Smooth muscle cell (in vitro differentiated cells): Measurements from ENCODE around the gene KIAA1755. TPM values are rescaled to one million over a fixed set of nuclear protein-coding genes. Genes with fewer than 3 reads are reported as not detected.

Experiments used
- DNase-seq: peaks from one replicate; lab custom pipeline; 2025; ENCODE audit not compliant: unreplicated experiment; lab: John Stamatoyannopoulos, UW
- H2AFZ ChIP-seq: fragments of 200-600 bp; sonication (generic); 2 replicates; pipeline ENCODE4 v1.6.0; 2016; ENCODE audit warnings: antibody characterized with exemption, low read depth, mild to moderate bottlenecking
- H3F3A ChIP-seq: fragments of 200-600 bp; sonication (generic); 2 replicates; pipeline ENCODE4 v1.6.0; 2017; ENCODE audit warnings: antibody characterized with exemption, low read depth
- H3K27ac ChIP-seq: fragments of 200-600 bp; sonication (generic); 2 replicates; pipeline ENCODE4 v1.5.1; 2016; ENCODE audit warnings: low read depth, mild to moderate bottlenecking
- H3K27me3 ChIP-seq: fragments of 200-600 bp; sonication (generic); 2 replicates; pipeline ENCODE4 v1.6.1; 2016; ENCODE audit warnings: low read depth, mild to moderate bottlenecking
- H3K36me3 ChIP-seq: fragments of 200-600 bp; sonication (generic); 2 replicates; pipeline ENCODE4 v1.5.1; 2016; ENCODE audit warnings: low read depth
- H3K4me1 ChIP-seq: fragments of 200-600 bp; sonication (generic); 2 replicates; pipeline ENCODE4 v1.5.1; 2016; ENCODE audit warnings: low read depth
- H3K4me2 ChIP-seq: fragments of 200-600 bp; sonication (generic); 2 replicates; pipeline ENCODE4 v1.6.0; 2016; ENCODE audit warnings: mild to moderate bottlenecking
- H3K4me3 ChIP-seq: fragments of 200-600 bp; sonication (generic); 2 replicates; pipeline ENCODE4 v1.5.1; 2016; ENCODE audit warnings: mild to moderate bottlenecking
- H3K79me2 ChIP-seq: fragments of 200-600 bp; sonication (generic); 2 replicates; pipeline ENCODE4 v1.6.0; 2016; ENCODE audit warnings: low read depth, mild to moderate bottlenecking
- H3K9ac ChIP-seq: fragments of 200-600 bp; sonication (generic); 2 replicates; pipeline ENCODE4 v1.6.0; 2016; ENCODE audit warnings: low read depth
- H3K9me3 ChIP-seq: fragments of 200-600 bp; sonication (generic); replicated peaks from 2 replicates; pipeline ENCODE4 v1.5.1; 2016; ENCODE audit warnings: low read depth
- H4K20me1 ChIP-seq: fragments of 200-600 bp; sonication (generic); 2 replicates; pipeline ENCODE4 v1.6.0; 2016; ENCODE audit warnings: low read depth
- CTCF ChIP-seq: fragments of 200-600 bp; sonication (generic); IDR thresholded peaks from 2 replicates; pipeline ENCODE4 v1.5.1; 2017; ENCODE audit warnings: borderline replicate concordance, mild to moderate bottlenecking, antibody characterized with exemption; ENCODE audit not compliant: insufficient read depth, poor library complexity, severe bottlenecking
- WGBS: methylation state at CpG from one replicate; pipeline ENCODE4 v1.1.7; 2016; ENCODE audit warnings: low lambda C conversion rate; 5-methylcytosine and 5-hydroxymethylcytosine counted together
- polyA plus RNA-seq: library from polyadenylated mRNA; unstranded; fragments of >200 nt; fragmentation: Nextera tagmentation; extraction: Ambion mirVana; gene quantifications from 2 replicates; pipeline ENCODE4 v1.2.1, GENCODE V29; 2016
- total RNA-seq: library from RNA; depleted of rRNA; stranded (reverse); fragments of >200 nt; gene quantifications from 2 replicates; pipeline ENCODE4 v1.2.3, GENCODE V29; 2014

KIAA1755 gene
- total and polyA plus RNA-seq, 2 experiments from 2014 or later: 0.17 TPM; not detected in 1

GRCh38 chr20:38303908-38304379, 43.4 kb upstream of the KIAA1755 start, which contains the start of gene BPI:
Gene BPI (plus strand): TSS chr20:38304156. CDS start chr20:38304224, 68 bp downstream.
- H3F3A ChIP-seq: no peaks in the 10 kb centered on the region
- no peaks in the 10 kb centered on the region for H4K20me1 ChIP-seq
- H3K27ac ChIP-seq: no peak within 1 kb of the TSS
- H3K79me2 ChIP-seq: no peaks in the 10 kb centered on the region
- no peak for DNase-seq
- TF ChIP-seq CTCF: no peak
- H2AFZ ChIP-seq: no peak within 1 kb of the TSS
- no peaks in the 10 kb centered on the region for H3K27me3 ChIP-seq
- no peak within 1 kb of the TSS for H3K9ac ChIP-seq
- H3K9me3 ChIP-seq: no peaks in the 10 kb centered on the region
- H3K4me2 ChIP-seq: no peak within 1 kb of the TSS
- H3K4me1 ChIP-seq: peaks cover 4% of the 10 kb centered on the region
- WGBS: 81% methylated on average over 20 of the region's 21 CpGs
- H3K4me3 ChIP-seq: no peak within 1 kb of the TSS
- no peaks in the 10 kb centered on the region for H3K36me3 ChIP-seq

DNA sequence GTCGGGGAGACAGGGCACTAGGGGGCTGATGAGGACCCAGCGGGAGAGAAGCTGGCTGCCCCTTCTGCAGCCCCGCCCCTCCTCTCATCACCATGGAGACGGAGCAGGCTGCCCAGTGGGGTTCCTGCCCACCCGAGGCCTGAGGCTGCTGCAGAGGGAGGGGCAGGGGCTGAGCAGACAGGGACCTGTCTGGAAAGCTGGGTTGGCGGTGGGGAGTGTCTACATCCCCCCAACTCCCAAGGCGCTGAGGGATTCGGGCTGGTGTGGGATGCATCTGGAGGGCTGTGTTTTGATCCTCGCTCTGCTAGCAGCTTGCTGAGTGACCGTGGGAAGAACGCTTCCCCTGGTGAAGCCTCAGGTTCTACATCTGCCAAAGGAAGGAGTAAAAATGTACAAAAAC, 42.3 kb upstream of the KIAA1755 start:
- H3K4me3 ChIP-seq: no peak overlapping the region
- H3K79me2 ChIP-seq: no peaks in the 10 kb centered on the region
- H3F3A ChIP-seq: no peaks in the 10 kb centered on the region
- H3K27ac ChIP-seq: no peak overlapping the region
- no peak overlapping the region for H3K4me2 ChIP-seq
- no peak overlapping the region for H2AFZ ChIP-seq
- no peak for DNase-seq
- no peaks in the 10 kb centered on the region for H3K9me3 ChIP-seq
- H3K4me1 ChIP-seq: peaks cover 7% of the 10 kb centered on the region
- no peaks in the 10 kb centered on the region for H4K20me1 ChIP-seq
- 69% methylated on average over 11 of the region's 11 CpGs for WGBS
- H3K9ac ChIP-seq: no peak overlapping the region
- TF ChIP-seq CTCF: no peak
- no peaks in the 10 kb centered on the region for H3K36me3 ChIP-seq
- H3K27me3 ChIP-seq: no peaks in the 10 kb centered on the region

- 96% methylated on average over 3 of the region's 3 CpGs for WGBS
- Histone ChIP-seq H3F3A (no peaks in the 10 kb centered on the region), H3K27me3 (no peaks in the 10 kb centered on the region), H3K9me3 (no peaks in the 10 kb centered on the region), H3K4me1 (peaks cover 7% of the 10 kb centered on the region), H3K4me2 (no peak overlapping the region), H3K36me3 (no peaks in the 10 kb centered on the region), H3K27ac (no peak overlapping the region), H3K9ac (no peak overlapping the region), H3K79me2 (no peaks in the 10 kb centered on the region), H4K20me1 (no peaks in the 10 kb centered on the region), H2AFZ (no peak overlapping the region), H3K4me3 (no peak overlapping the region)
- no peak for TF ChIP-seq CTCF
- no peak for DNase-seq
Measured at GRCh38 chr20:38301309-38301708, 40.8 kb upstream of the KIAA1755 start.

DNA sequence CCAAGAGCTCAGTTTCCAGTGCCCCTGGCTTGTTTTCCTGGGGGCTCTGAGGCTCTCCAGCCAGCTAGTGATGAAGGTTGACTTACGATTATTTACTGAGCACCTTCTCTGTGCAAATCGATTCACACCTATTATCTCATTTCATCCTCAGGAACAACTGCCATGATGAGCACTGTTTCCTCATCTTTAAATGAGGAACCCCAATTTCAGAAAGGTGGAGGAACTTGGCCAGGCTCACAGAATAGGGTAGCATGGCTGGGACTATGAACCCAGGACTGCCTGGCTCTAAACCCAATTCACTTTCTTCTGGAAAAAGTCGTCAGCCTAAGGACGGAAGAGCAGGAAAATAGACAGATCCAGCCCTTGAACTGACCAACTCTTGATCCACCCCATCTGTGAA, 39.9 kb upstream of the KIAA1755 start:
- Histone ChIP-seq H4K20me1 (no peaks in the 10 kb centered on the region), H3K4me1 (peaks cover 7% of the 10 kb centered on the region), H3K9me3 (no peaks in the 10 kb centered on the region), H3F3A (no peaks in the 10 kb centered on the region), H3K9ac (no peak overlapping the region), H3K27me3 (no peaks in the 10 kb centered on the region), H3K79me2 (no peaks in the 10 kb centered on the region), H3K4me2 (no peak overlapping the region), H3K27ac (no peak overlapping the region), H3K4me3 (no peak overlapping the region), H3K36me3 (no peaks in the 10 kb centered on the region), H2AFZ (no peak overlapping the region)
- 85% methylated on average over 4 of the region's 4 CpGs for WGBS
- no peak for TF ChIP-seq CTCF
- no peak for DNase-seq
